ENCODE results near the gene SSR4. TPM values are rescaled to one million over a fixed set of nuclear protein-coding genes. Genes with fewer than 3 reads are reported as not detected.
"Not testable (repeated sequence)": the region's sequence is repeated elsewhere in the genome, so short reads cannot be mapped to it uniquely, and the experiment has no call there.

SSR4 gene
- total RNA-seq, 1 experiment from 2014 or later, result 203 TPM

GRCh38 chrX:153816831-153817690 lies 22.6 kb downstream of the SSR4 start:
- Mint-ChIP-seq H3K36me3 (no peaks in the 10 kb centered on the region), H3K9me3 (no peaks in the 10 kb centered on the region), H3K27me3 (ENCODE audit: low read depth) (no peaks in the 10 kb centered on the region), H3K27ac (peak overlapping the region; percentile 67), H3K4me3 (no peak overlapping the region), H3K4me1 (peaks cover 56% of the 10 kb centered on the region)
- CTCF ChIA-PET, result interaction anchor here (0.7 kb wide), 1 partner anchor 22 kb away, joined by 3 read pairs; the partner anchor contains the start of genes IDH3G and SSR4
- POLR2A ChIA-PET, result no interaction called here
- DNase-seq (ENCODE audit: low spot score) (no peak), ATAC-seq (no peak)
- TF ChIP-seq ZNF425 (CRISPR knock-in tag; conservative IDR thresholded peaks at IDR 0.05) (no peak), CDX4 (CRISPR knock-in tag; IDR thresholded peaks at IDR 0.05; ENCODE audit: borderline replicate concordance) (no peak), EMX1 (CRISPR knock-in tag; IDR thresholded peaks at IDR 0.05) (no peak), IRF2 (CRISPR knock-in tag; IDR thresholded peaks at IDR 0.05; ENCODE audit: borderline replicate concordance, low read depth) (no peak), MXD4 (CRISPR knock-in tag; IDR thresholded peaks at IDR 0.05; ENCODE audit: borderline replicate concordance) (no peak), E2F4 (CRISPR knock-in tag; IDR thresholded peaks at IDR 0.05; ENCODE audit: borderline replicate concordance, low read depth) (no peak), KAT7 (CRISPR knock-in tag; IDR thresholded peaks at IDR 0.05; ENCODE audit: borderline replicate concordance) (no peak), ZMAT4 (CRISPR knock-in tag; IDR thresholded peaks at IDR 0.05) (no peak), CREB1 (CRISPR knock-in tag; IDR thresholded peaks at IDR 0.05) (no peak), MYBL2 (CRISPR knock-in tag; IDR thresholded peaks at IDR 0.05) (no peak), AFF4 (CRISPR knock-in tag; IDR thresholded peaks at IDR 0.05; ENCODE audit: borderline replicate concordance) (no peak), PRRX2 (CRISPR knock-in tag; IDR thresholded peaks at IDR 0.05) (no peak), TCF7 (CRISPR knock-in tag; IDR thresholded peaks at IDR 0.05; ENCODE audit: low read depth) (no peak)

- not testable (repeated sequence) for H3K27me3 Mint-ChIP-seq (ENCODE audit: low read depth); H3K9me3 Mint-ChIP-seq; H3K27ac Mint-ChIP-seq; H3K4me3 Mint-ChIP-seq; DNase-seq (ENCODE audit: low spot score); H3K36me3 Mint-ChIP-seq; ATAC-seq
- H3K4me1 Mint-ChIP-seq, result peaks cover 53% of the 10 kb centered on the region
- POLR2A ChIA-PET, result interaction anchor here (0.6 to 1.8 kb wide), 3 partner anchors 23 to 710 kb away, joined by 6 to 7 read pairs (median 6); partner anchors contain the start of genes IDH3G and SSR4
- CTCF ChIA-PET, result interaction anchor here (0.9 to 1.9 kb wide), 3 partner anchors 11 to 93 kb away, joined by 4 read pairs; no protein-coding TSS in a partner anchor
- TF ChIP-seq ZNF121 (CRISPR knock-in tag; IDR thresholded peaks at IDR 0.05), result 0 out of 2 replicates have a peak, but pooled peaks have one; percentile 54
Measured at GRCh38 chrX:153818064-153818463, 23.6 kb downstream of the SSR4 start.

Data from WTC11 (cell line).